A172 (cell line): ENCODE measurements around the gene SLC39A3. TPM values are rescaled to one million over a fixed set of nuclear protein-coding genes. Genes with fewer than 3 reads are reported as not detected.

Experiments
- DNase-seq: peaks from one replicate; pipeline ENCODE4 v3.0.0-alpha.2; 2015; ENCODE audit warnings: low spot score
- total RNA-seq: library from RNA; depleted of rRNA; stranded (reverse); fragments of >200 nt; shearing (Covaris generic); gene quantifications from 2 replicates; pipeline ENCODE4 v1.2.3, GENCODE V29; 2014

SLC39A3 gene
- total RNA-seq, 1 experiment from 2014 or later = 100 TPM

GRCh38 chr19:2768365-2769132 is 28.7 kb upstream of the SLC39A3 start:
- DNase-seq = no peak

- DNase-seq = no peak
Measured at GRCh38 chr19:2767688-2768087, 27.9 kb upstream of the SLC39A3 start.

DNA sequence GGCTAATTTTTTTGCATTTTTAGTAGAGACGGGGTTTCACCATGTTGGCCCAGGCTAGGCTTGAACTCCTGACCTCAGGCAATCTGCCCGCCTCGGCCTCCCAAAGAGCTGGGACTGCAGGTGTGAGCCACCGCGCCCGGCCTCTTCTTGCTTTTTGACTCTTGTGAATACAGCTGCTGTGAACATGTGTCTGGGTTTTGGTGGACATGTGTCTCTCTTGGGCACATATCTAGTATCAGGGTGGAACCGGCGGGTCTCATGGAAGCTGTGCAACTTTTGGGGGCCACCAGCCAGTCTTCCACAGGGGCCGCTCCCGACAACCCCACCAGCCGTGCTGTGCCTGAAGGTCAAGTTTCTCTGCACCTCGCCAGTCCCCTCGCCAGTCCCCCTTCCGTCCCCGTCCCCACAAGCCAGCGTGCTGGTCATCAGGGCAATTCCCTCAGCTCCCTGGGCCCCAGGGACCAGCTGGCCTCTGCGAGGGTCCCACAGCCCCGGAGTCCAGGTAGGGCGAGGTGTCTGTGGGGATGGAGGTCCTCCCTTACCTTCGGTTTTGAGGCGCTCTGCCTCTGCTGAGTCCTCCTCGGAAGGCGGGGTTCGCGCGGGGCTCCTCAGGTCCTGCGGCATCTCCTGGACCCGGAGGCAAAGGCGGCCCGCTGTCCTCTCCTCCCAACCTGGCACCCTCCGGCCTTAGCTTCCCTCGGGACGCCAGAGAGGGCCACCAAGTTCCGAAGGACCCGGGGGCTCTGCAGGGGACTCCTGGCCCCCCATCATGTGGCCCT is 27.0 kb upstream of the SLC39A3 start:
- DNase-seq = no peak

- no peak for DNase-seq
Measured at GRCh38 chr19:2765376-2765775, 25.6 kb upstream of the SLC39A3 start.

- DNase-seq = no peak
Measured at GRCh38 chr19:2764945-2765344, 25.1 kb upstream of the SLC39A3 start.

GRCh38 chr19:2763687-2764086 is 23.9 kb upstream of the SLC39A3 start:
- no peak for DNase-seq

DNA sequence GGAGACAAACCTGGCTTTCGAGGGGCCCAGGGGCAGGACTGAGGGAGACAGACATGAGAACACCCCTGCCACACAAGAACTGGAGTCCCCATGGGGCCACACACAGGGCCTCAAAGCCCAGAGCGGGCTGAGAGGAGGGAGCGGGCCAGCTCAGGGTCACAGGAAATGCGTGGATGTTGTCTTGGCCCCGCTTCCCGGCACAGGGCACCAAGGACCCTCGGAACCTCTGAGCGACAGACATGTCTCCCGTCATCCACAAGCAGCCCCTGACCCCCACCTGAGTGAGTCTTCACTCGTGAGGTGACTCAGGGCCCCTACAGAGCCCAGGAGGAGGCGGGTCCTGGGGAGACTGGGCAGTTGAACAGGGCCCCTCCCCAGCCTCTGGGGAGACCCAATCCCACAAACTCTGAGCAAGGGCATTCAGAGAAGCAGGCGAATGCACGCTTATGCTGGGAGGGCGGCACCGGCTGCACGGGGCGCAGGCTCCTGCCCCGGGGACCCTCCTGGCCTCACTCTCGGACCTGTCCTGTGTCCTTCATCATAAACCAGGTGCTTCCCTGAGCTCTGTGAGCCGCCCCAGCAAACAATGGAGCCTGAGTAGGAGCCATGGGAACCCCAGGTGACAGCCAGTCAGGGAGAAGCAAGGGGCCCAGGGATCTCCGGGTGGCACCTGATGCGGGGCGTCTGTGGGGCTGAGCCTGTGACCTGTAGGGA is 23.1 kb upstream of the SLC39A3 start:
- no peak for DNase-seq

GRCh38 chr19:2761876-2762782 is 22.3 kb upstream of the SLC39A3 start:
- DNase-seq = no peak

- DNase-seq = no peak
Measured at GRCh38 chr19:2761309-2761677, 21.5 kb upstream of the SLC39A3 start.

- DNase-seq = no peak
Measured at GRCh38 chr19:2759965-2760364, 20.1 kb upstream of the SLC39A3 start.

DNA sequence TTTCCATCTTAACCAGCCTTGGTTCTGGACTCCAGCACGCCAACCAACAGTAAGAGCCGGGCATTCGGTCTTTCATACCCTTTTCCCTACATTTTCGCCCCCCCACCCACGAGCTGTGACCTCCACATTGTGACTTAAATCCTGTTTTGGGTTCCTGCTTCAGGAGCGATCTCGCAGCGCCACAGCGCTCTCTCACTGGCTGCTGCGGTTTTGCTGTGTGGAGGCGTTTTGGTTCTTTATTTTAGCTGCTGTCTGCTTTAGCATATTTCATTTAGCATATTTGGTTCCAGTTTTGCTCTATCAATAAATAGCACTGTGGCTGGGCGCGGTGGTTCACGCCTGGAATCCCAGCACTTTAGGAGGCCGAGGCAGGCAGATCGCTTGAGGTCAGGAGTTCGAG is 19.5 kb upstream of the SLC39A3 start:
- DNase-seq = no peak

- no peak for DNase-seq
Measured at GRCh38 chr19:2758601-2759313, 18.9 kb upstream of the SLC39A3 start.

- DNase-seq = no peak
Measured at GRCh38 chr19:2756921-2757881, 17.4 kb upstream of the SLC39A3 start.

DNA sequence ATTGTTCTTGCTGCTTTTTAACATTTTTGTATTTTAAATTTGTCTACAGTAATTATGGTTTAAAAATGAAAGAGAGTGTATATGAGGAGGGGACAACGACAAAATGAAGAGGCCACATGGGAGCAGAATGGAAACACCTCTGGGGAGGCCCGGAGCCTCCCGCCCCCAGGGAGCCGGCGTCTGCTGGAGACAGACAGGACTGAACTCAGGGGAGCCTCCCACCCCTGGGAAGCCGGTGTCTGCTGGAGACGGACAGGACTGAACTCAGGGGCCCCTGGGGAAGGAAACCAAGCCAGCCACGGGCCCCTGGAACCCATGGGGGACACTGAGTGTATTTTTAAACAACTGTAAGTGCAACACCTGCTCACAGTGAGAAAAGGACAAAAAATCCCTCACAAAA is 16.7 kb upstream of the SLC39A3 start:
- DNase-seq = no peak

- no peak for DNase-seq
Measured at GRCh38 chr19:2755811-2756210, 16.0 kb upstream of the SLC39A3 start.

- DNase-seq = no peak
Measured at GRCh38 chr19:2755448-2755705, 15.6 kb upstream of the SLC39A3 start.

DNA sequence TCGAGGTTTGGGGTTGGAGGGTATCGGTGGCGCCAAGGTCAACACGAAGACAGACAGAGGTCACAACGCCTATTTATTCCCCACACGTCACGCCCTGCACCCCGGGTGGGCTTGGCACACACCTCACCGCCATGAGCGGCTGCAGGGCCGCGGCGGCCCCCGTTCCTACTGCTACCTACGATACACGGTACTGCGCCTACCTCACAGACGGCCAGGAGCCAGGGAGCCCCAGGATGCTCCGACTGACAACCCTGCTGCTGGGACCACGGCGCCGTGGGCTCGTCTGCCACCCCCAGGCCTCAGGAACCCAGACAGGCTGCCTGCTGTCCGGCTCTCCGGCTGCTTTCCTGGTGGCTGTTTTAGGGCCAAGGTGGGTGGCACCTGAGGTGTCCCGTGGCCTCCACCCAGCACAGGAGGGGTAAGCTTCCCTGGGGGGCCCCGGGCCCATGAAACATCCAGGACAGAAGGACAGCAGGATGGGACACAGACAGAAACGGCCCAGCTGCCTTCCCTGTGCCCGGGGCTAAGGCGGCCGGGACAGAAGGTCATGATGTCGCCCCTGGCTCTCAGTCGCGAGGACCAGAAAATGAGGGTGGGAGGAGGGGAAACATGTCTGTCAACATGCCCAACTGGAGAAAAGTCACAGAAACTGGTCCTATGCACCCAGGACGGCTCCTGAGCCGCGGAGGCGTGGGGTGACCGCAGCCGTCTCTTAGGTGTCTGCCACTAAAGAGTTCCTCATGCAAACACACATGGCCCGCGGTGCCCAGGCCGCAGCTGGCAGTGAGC is 15.0 kb upstream of the SLC39A3 start:
- no peak for DNase-seq

DNA sequence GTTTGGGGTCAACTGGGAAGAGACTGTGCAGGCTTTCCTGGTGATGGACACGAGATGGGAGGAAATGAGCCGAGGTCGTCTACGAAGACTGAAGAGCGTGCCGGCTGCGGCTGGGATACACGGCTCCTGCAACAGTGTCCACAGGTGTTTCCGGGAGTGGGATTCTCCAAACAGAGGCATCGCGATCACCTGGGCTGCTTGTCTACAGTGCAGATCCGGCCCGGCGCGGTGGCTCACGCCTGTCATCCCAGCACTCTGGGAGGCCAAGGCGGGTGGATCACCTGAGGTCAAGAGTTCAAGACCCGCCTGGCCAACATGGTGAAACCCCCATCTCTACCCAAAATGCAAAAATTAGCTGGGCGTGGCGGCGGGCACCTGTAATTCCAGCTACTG is 11.6 kb upstream of the SLC39A3 start:
- DNase-seq = no peak

DNA sequence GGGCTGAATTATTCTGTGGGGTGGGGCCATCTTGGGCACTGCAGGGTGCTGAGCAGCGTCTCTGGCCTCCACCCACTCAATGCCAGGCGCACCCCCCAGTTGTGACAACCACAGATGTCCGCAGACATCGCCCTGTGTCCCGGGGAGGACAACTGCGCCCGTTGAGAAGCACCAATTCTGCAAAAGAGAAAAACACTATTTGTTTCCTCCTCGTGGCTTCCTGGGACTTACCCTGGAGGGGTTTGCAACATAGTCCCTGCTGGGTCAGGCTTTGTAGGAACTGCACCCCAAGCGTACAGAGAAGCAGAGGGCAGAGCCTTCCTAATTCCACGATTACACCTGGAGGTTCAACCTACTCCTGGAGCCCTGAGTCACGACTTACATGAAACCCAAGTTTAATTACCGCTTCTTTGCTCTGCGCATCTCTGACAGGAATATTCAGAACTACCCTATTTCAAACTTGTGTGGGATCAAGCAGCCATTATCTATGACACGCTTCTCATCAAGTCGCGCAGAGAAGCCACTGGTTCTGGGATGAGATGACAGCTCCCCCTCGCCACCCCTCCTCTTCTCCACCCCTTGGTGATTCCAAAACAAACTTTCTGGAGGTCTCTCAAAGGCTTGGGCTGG is 11.1 kb upstream of the SLC39A3 start:
- no peak for DNase-seq
